HG03196 (cell line): ENCODE measurements around the gene ARL6IP4.

Source experiments
- ATAC-seq: cut with Tn5 transposase; IDR thresholded peaks from one replicate; pipeline ENCODE4 v1.9.1; 2021; ENCODE audit not compliant: unreplicated experiment

ARL6IP4 gene

DNA sequence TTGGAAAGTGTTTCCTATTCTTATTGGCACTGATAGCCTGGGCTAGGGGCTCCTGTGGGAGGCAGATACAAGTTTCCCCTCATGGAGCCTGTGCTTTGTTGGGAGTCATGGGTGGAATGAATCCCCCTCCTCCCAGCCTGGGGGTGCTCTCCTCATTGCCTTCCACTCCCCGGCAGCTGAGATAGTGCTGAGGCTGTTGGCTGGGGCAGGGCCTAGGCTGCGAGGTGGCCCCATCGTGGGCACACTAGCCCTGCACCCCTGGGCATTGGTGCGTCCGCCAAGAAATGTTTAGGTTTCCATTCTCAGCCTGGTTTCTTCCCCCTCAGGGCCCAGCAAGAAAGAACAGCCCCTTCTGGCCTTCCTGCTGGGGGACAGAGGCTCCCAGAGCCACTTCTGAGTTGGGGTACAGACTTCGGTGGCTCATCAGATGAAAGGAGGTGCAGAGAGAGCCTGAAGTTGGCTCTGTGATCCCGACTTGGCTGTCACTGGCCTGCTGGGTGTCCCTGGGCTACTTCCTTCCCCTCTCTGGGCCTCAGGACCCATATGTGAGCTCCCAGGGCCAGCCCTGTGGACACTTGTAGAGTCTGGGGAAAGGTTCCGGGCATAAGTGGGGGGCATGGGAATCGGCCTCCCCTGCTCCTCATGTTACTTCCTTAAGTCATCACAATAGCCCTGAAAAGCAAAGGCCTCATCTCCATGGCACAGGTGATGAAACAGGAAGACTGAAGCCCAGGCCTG, 2.7 kb upstream of the ARL6IP4 start:
- ATAC-seq, result no peak

DNA sequence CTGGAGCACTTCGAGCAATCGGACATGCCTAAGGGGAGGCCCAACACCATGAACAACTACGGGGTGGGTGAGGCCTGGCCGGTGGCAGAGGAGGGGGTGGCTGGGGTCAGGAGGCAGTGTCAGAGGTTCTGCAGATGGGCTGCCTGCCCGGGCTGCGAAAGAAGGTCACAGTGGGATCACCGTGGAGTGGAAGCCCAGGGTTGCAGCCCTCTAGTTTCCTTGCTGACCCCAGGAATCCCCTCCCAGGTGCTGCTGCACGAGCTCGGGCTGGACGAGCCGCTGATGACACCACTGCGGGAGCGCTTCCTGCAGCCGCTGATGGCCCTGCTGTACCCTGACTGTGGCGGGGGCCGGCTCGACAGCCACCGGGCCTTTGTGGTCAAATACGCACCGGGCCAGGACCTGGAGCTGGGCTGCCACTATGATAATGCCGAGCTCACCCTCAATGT, 1.9 kb upstream of the ARL6IP4 start:
- no peak for ATAC-seq

DNA sequence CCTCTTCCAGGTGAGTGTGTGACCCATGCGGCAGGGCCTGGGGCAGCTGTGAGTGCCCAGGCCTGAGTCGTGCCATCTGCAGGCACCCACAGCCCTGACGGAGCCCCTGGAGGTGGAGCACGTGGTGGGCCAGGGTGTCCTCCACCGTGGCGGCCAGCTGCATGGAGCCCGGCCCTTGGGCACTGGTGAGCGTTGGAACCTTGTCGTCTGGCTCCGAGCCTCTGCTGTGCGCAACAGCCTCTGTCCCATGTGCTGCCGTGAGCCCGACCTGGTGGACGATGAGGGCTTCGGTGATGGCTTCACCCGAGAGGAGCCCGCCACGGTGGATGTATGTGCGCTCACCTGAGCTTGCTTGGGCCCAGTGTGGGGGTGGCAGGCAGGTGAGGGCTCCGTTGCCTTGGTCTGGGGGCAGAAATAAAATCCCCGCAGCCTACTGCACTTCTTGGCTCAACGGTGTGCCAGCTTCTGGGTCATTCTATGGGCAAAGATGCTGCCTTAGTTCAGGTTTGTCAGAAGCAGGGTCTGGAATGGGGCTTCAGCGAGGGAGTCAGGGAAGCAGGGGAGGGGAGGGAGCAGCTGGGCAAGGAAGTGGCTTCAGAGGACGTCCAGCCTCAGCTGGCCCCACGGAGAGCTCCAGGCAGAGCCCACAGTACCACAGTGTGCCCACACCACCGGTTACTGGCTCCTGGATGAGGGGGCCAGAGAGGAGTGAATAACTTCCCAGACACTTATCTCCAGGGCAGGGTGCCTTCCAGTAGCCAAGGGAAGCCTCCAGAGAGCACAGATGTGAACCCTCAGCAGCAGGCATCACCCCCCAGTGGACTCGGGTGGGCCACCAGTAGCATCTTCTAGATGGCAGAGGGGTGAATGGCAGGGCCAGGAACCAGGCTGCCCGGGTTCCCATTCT, 1.2 kb upstream of the ARL6IP4 start:
- ATAC-seq, result no peak

DNA sequence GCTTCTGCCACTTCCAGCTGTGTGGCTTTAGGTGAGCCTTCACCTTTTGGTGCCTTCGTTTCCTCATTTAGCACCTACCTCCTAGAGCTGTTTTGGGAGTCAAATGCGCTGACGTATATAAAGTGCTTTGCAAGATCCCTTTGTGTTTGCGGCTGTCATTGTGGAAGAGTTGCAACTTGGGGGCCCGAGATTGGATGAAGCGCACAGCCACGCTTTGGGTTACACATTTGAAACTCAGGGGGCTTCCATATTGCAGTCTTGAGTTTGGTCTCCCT, 636 bp upstream of the ARL6IP4 start:
- no peak for ATAC-seq

GRCh38 chr12:122981036-122981471, 573 bp downstream of the ARL6IP4 start:
- ATAC-seq, result no peak

- no peak for ATAC-seq
Observed at GRCh38 chr12:122981587-122982476, 1.4 kb downstream of the ARL6IP4 start.

DNA sequence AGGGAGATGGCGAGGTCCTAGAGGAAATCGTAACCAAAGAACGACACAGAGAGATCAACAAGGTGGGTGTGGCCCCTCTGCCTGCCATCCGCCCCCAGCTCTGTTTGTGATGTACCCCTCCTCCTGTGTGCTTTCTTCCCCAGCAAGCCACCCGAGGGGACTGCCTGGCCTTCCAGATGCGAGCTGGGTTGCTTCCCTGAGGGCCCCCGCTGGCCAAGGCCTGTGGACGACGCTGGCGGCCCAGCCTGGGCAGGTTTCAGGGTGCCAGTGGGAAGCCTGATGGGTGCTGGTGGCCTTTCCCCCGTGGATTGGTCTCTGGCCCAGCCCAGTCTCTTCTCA, 2.0 kb downstream of the ARL6IP4 start:
- ATAC-seq, result no peak

GRCh38 chr12:122982963-122983788, 2.7 kb downstream of the ARL6IP4 start:
- no peak for ATAC-seq

- no peak for ATAC-seq
Observed at GRCh38 chr12:122983789-122984515, 3.5 kb downstream of the ARL6IP4 start.

GRCh38 chr12:122984612-122985337, 4.3 kb downstream of the ARL6IP4 start:
- no peak for ATAC-seq

- no peak for ATAC-seq
Observed at GRCh38 chr12:122985338-122986257, 5.1 kb downstream of the ARL6IP4 start.

GRCh38 chr12:122986258-122986871, 5.9 kb downstream of the ARL6IP4 start:
- no peak for ATAC-seq

DNA sequence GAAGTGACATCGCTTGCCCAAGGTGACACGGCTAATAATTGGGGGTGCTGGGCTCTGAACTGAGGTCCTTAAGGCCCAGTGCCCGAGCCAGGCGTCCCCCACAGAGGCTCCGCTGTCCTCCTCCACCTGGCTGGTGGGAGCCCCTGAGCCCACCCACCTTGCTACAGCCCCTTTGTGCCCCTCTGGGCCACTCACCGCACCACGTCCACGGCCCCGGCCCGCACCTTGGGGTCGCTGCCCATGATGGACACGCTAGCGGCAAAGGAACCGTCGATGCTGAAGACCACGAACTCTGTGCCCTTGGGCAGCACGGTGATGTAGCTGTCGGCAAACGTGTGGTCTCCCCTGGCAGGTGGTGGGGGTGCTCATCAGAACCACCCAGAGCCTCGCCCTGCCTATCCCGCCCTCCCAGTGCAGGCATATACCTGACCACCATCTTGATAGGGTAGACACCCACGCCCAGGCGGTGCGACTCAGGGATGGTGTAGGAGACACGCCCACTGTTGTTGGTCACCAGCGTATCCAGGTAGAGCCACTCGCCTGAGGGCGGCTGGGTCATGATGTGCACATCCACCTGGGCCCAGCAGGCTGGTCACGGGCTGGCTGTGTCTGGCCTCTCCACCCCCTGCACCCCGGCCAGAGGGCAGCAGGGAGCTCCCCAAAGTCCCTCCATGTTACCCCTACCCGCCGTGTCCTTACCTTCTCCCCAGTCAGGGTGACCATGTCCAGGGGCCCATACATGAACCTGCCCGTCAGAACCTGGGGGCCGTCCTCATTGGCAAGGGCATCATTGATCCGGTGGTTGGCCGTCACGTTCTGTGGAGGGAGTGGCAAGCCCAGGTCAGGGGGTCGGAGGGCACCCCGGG, 6.8 kb downstream of the ARL6IP4 start:
- ATAC-seq, result no peak

DNA sequence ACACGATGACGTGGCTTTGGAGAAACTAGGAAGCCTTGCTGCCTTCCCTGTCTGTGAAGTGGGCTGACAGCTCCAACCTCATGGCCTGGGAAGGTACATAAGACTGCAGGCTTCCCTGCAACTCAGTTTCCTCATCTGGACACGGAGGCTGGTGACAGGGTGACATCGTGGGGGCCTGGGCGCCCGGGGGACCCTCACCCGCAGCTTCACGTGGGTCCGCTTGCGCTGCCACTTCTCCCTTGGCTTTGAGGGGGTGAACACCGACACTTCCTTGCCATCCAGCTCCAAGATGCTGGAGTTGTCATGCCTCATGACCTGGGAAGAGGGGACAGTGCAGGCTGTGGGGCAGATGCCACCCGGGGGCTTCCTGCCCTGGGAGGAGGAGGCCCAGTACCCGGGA, 7.6 kb downstream of the ARL6IP4 start:
- ATAC-seq, result no peak

- ATAC-seq, result no peak
Observed at GRCh38 chr12:122988612-122989212, 8.2 kb downstream of the ARL6IP4 start.

GRCh38 chr12:122989225-122989839, 8.9 kb downstream of the ARL6IP4 start:
- no peak for ATAC-seq
